CD14-positive monocyte (primary cell): Measurements from ENCODE around the gene B3GNT2. TPM values are rescaled to one million over a fixed set of nuclear protein-coding genes. Genes with fewer than 3 reads are reported as not detected.
A peak's percentile ranks its signal among the peaks of the same experiment; 100 is the strongest.

Experiments used
- DNase-seq, 3 donors: peaks; one replicate each; pipeline ENCODE4 v3.0.0-alpha.2; 2011 to 2022
- H2AFZ ChIP-seq: 2 replicates; pipeline ENCODE4 v1.6.0; 2012; ENCODE audit warnings: mild to moderate bottlenecking, low read depth, low read length, inconsistent platforms; ENCODE audit not compliant: insufficient read depth, poor library complexity, severe bottlenecking
- H3K27ac ChIP-seq, 2 donors: 1 replicate in 1 of 2; 2 replicates in 1 of 2; pipeline ENCODE4 v1.5.1; 2012 to 2013; ENCODE audit warnings: low read length in 2 of 2, control low read depth in 1 of 2, inconsistent platforms in 1 of 2, low read depth in 1 of 2, mild to moderate bottlenecking in 1 of 2
- H3K27me3 ChIP-seq, 2 donors: one replicate each; pipeline versions ENCODE4 v1.6.0 to v1.6.1; 2011 to 2013; ENCODE audit warnings: low read length in 2 of 2; ENCODE audit not compliant: control insufficient read depth in 2 of 2, insufficient read depth in 2 of 2
- H3K36me3 ChIP-seq, 2 donors: replicated peaks in 1 of 2; 1 replicate in 1 of 2; 2 replicates in 1 of 2; pipeline versions ENCODE4 v1.5.1 to v1.6.1; 2012 to 2013; ENCODE audit warnings: low read length in 2 of 2, control low read depth in 1 of 2, inconsistent platforms in 1 of 2, mild to moderate bottlenecking in 1 of 2; ENCODE audit not compliant: insufficient read depth in 2 of 2, control insufficient read depth in 1 of 2
- H3K4me1 ChIP-seq, 2 donors: 1 replicate in 1 of 2; 2 replicates in 1 of 2; pipeline versions ENCODE4 v1.5.1 to v1.6.1; 2012 to 2013; ENCODE audit warnings: low read length in 2 of 2, control low read depth in 1 of 2, inconsistent platforms in 1 of 2, mild to moderate bottlenecking in 1 of 2, moderate library complexity in 1 of 2; ENCODE audit not compliant: insufficient read depth in 2 of 2, control insufficient read depth in 1 of 2
- H3K4me2 ChIP-seq: replicated peaks from 2 replicates; pipeline ENCODE3; 2012; ENCODE audit warnings: low read length, moderate library complexity, mild to moderate bottlenecking; ENCODE audit not compliant: poor library complexity, severe bottlenecking; ENCODE audit errors: extremely low read depth
- H3K4me3 ChIP-seq, 3 experiments: fragments of 200-600 bp in 1 of 3; sonication (generic) in 1 of 3; replicated peaks in 1 of 3; 1 replicate in 2 of 3; 2 replicates in 1 of 3; pipeline ENCODE4 v1.5.1; 2011 to 2013; ENCODE audit warnings: low read length in 3 of 3, mild to moderate bottlenecking in 3 of 3, control low read depth in 2 of 3, low read depth in 2 of 3, inconsistent platforms in 1 of 3, moderate library complexity in 1 of 3
- H3K79me2 ChIP-seq: 2 replicates; pipeline ENCODE4 v1.6.0; 2012; ENCODE audit warnings: mild to moderate bottlenecking, control low read depth, inconsistent platforms, low read length, moderate library complexity; ENCODE audit not compliant: insufficient read depth
- H3K9ac ChIP-seq: 2 replicates; pipeline ENCODE4 v1.6.0; 2017; ENCODE audit warnings: low read length, mild to moderate bottlenecking; ENCODE audit not compliant: insufficient read depth, poor library complexity, severe bottlenecking
- H3K9me3 ChIP-seq, 2 donors: replicated peaks in 1 of 2; 1 replicate in 1 of 2; 2 replicates in 1 of 2; pipeline versions ENCODE4 v1.5.1 to v1.6.1; 2012 to 2013; ENCODE audit warnings: low read length in 2 of 2, control low read depth in 1 of 2; ENCODE audit not compliant: control insufficient read depth in 1 of 2, insufficient read depth in 1 of 2
- H4K20me1 ChIP-seq: 2 replicates; pipeline ENCODE4 v1.6.0; 2012; ENCODE audit warnings: mild to moderate bottlenecking, low read length, control low read depth, moderate library complexity; ENCODE audit not compliant: insufficient read depth
- H3K27ac Mint-ChIP-seq, 7 donors: one replicate each; pipeline ENCODE4 v1.8.0; 2020; ENCODE audit warnings: mild to moderate bottlenecking in 7 of 7, mixed read lengths in 7 of 7, moderate library complexity in 6 of 7, inconsistent platforms in 2 of 7
- H3K27me3 Mint-ChIP-seq, 3 donors: one replicate each; pipeline ENCODE4 v1.8.0; 2021 to 2022; ENCODE audit warnings: low read depth in 3 of 3, mild to moderate bottlenecking in 3 of 3, mixed read lengths in 3 of 3, moderate library complexity in 3 of 3, inconsistent platforms in 1 of 3
- H3K36me3 Mint-ChIP-seq, 2 donors: one replicate each; pipeline ENCODE4 v1.8.0; 2020; ENCODE audit warnings: mixed read lengths in 2 of 2, inconsistent platforms in 1 of 2, mild to moderate bottlenecking in 1 of 2
- H3K4me1 Mint-ChIP-seq: one replicate; pipeline ENCODE4 v1.8.0; 2020; ENCODE audit warnings: mild to moderate bottlenecking, mixed read lengths
- H3K4me3 Mint-ChIP-seq, 2 donors: one replicate each; pipeline ENCODE4 v1.8.0; 2020; ENCODE audit warnings: mild to moderate bottlenecking in 2 of 2, mixed read lengths in 2 of 2, moderate library complexity in 1 of 2
- H3K9me3 Mint-ChIP-seq, 7 donors: one replicate each; pipeline ENCODE4 v1.8.0; 2020 to 2022; ENCODE audit warnings: mixed read lengths in 7 of 7, mild to moderate bottlenecking in 6 of 7, moderate library complexity in 6 of 7, inconsistent platforms in 2 of 7
- WGBS: methylation state at CpG from one replicate; pipeline ENCODE4 v1.1.5; 2013; ENCODE audit warnings: missing lambda C conversion rate; ENCODE audit not compliant: insufficient coverage; 5-methylcytosine and 5-hydroxymethylcytosine counted together
- intact Hi-C, 2 donors: fragments of 100-400 bp; cut with micrococcal nuclease; formaldehyde crosslinking; loops; one replicate each; pipeline versions ENCODE4 v1.15.0 to v1.15.1; 2023
- polyA plus RNA-seq, 3 donors: library from polyadenylated mRNA; depleted of rRNA in 1 of 3; unstranded in 2 of 3; stranded (reverse) in 1 of 3; fragments of 300-500 nt in 2 of 3; fragments of >200 nt in 1 of 3; fragmentation: Illumina TruSeq in 2 of 3; gene quantifications; 1 replicate in 2 of 3; 2 replicates in 1 of 3; pipeline ENCODE4 v1.2.3, GENCODE V29; 2012 to 2021
- TF ChIP-seq, protein P1 (sequence below): fragments of 200-600 bp; IDR thresholded peaks from one replicate; pipeline ENCODE4 v1.8.0; 2022; ENCODE audit warnings: antibody characterized with exemption, mild to moderate bottlenecking

Gene B3GNT2
- polyA plus RNA-seq, 3 donors, result 15.9 to 34.7 (median 18.5) TPM

DNA sequence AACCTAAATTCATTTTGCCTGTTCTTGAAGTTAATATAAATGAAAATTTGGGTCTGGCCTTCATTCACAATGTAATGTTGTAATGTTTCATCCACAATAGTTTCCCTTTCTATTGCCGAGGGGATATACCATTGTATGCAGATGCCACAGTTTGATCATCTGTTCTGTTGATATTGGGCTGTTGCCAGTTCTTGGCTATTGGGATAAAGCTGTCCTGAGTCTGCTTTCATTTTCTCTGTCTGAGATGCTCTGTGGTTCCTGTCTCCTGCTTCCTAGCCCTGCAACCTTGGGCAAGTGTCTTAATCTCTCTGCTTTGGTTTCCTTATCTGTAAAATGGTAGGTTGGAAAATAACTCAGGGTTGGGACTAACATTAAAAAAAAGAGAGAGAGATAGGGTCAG lies 25.2 kb downstream of the B3GNT2 start:
- no peaks in the 10 kb centered on the region for H3K27me3 Mint-ChIP-seq
- no peak overlapping the region for H3K4me3 Mint-ChIP-seq
- no peak for DNase-seq
- peaks cover 24 to 33% of the 10 kb centered on the region in 2 donors for H3K36me3 ChIP-seq
- H3K9me3 ChIP-seq, result no peaks in the 10 kb centered on the region
- peaks cover 99% of the 10 kb centered on the region for H3K79me2 ChIP-seq
- no peak overlapping the region for H3K4me2 ChIP-seq
- 40% methylated on average over 1 of the region's 1 CpG for WGBS
- peak overlapping the region in 1 of 2 donors; percentile 59 for H3K27ac ChIP-seq
- H3K27me3 ChIP-seq, result no peaks in the 10 kb centered on the region
- peaks cover 30 to 38% of the 10 kb centered on the region in 2 donors for H3K36me3 Mint-ChIP-seq
- H2AFZ ChIP-seq, result no peak overlapping the region
- intact Hi-C loops, result no loop called here
- no peak overlapping the region for H3K9ac ChIP-seq
- peaks cover 61% of the 10 kb centered on the region for H3K4me1 Mint-ChIP-seq
- TF ChIP-seq, protein P1, sequence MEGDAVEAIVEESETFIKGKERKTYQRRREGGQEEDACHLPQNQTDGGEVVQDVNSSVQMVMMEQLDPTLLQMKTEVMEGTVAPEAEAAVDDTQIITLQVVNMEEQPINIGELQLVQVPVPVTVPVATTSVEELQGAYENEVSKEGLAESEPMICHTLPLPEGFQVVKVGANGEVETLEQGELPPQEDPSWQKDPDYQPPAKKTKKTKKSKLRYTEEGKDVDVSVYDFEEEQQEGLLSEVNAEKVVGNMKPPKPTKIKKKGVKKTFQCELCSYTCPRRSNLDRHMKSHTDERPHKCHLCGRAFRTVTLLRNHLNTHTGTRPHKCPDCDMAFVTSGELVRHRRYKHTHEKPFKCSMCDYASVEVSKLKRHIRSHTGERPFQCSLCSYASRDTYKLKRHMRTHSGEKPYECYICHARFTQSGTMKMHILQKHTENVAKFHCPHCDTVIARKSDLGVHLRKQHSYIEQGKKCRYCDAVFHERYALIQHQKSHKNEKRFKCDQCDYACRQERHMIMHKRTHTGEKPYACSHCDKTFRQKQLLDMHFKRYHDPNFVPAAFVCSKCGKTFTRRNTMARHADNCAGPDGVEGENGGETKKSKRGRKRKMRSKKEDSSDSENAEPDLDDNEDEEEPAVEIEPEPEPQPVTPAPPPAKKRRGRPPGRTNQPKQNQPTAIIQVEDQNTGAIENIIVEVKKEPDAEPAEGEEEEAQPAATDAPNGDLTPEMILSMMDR, result no peak
- peak overlapping the region in 4 of 7 donors; percentile 40 to 69 (median 46) for H3K27ac Mint-ChIP-seq
- H4K20me1 ChIP-seq, result peaks cover 96% of the 10 kb centered on the region
- no peak overlapping the region for H3K4me3 ChIP-seq
- H3K4me1 ChIP-seq, result peaks cover 46 to 61% of the 10 kb centered on the region in 2 donors
- H3K9me3 Mint-ChIP-seq, result peaks cover 0 to 2% (median 0%) of the 10 kb centered on the region in 7 donors

DNA sequence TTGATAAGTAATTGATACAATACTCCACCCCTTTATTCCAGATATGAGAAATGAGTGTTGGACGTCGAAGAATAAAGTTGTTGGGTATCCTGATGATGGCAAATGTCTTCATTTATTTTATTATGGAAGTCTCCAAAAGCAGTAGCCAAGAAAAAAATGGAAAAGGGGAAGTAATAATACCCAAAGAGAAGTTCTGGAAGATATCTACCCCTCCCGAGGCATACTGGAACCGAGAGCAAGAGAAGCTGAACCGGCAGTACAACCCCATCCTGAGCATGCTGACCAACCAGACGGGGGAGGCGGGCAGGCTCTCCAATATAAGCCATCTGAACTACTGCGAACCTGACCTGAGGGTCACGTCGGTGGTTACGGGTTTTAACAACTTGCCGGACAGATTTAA lies 26.3 kb downstream of the B3GNT2 start:
- 98% methylated on average over 5 of the region's 12 CpGs for WGBS
- peaks cover 94% of the 10 kb centered on the region for H3K79me2 ChIP-seq
- H3K4me1 ChIP-seq, result peaks cover 36 to 50% of the 10 kb centered on the region in 2 donors
- H4K20me1 ChIP-seq, result peaks cover 88% of the 10 kb centered on the region
- Mint-ChIP-seq H3K36me3 (peaks cover 31 to 41% of the 10 kb centered on the region in 2 donors), H3K9me3 (peaks cover 0 to 2% (median 0%) of the 10 kb centered on the region in 7 donors), H3K27me3 (no peaks in the 10 kb centered on the region), H3K4me3 (no peak overlapping the region), H3K27ac (peak overlapping the region in 3 of 7 donors; percentile 2 to 81 (median 18)), H3K4me1 (peaks cover 51% of the 10 kb centered on the region)
- peak overlapping the region in 1 of 2 donors; percentile 59 for H3K27ac ChIP-seq
- H3K4me2 ChIP-seq, result no peak overlapping the region
- H2AFZ ChIP-seq, result no peak overlapping the region
- H3K9me3 ChIP-seq, result no peaks in the 10 kb centered on the region
- no peak for DNase-seq
- H3K9ac ChIP-seq, result no peak overlapping the region
- H3K27me3 ChIP-seq, result no peaks in the 10 kb centered on the region
- no peak overlapping the region for H3K4me3 ChIP-seq
- intact Hi-C loops, result no loop called here
- TF ChIP-seq, protein P1, result no peak
- peaks cover 24 to 37% of the 10 kb centered on the region in 2 donors for H3K36me3 ChIP-seq
